Stimulated activated CD4-positive, alpha-beta T cell treated with anti-CD3 and anti-CD28 coated beads, Interleukin-1b, Interleukin-23, amount 100 ng/mL, for 1 hour (primary cell): ENCODE measurements around the gene PDZRN3.

Experiments used
- DNase-seq, 2 donors: peaks; one replicate each; pipeline ENCODE4 v3.0.0-alpha.2; 2020; ENCODE audit warnings: low read depth in 2 of 2

PDZRN3 gene

DNA sequence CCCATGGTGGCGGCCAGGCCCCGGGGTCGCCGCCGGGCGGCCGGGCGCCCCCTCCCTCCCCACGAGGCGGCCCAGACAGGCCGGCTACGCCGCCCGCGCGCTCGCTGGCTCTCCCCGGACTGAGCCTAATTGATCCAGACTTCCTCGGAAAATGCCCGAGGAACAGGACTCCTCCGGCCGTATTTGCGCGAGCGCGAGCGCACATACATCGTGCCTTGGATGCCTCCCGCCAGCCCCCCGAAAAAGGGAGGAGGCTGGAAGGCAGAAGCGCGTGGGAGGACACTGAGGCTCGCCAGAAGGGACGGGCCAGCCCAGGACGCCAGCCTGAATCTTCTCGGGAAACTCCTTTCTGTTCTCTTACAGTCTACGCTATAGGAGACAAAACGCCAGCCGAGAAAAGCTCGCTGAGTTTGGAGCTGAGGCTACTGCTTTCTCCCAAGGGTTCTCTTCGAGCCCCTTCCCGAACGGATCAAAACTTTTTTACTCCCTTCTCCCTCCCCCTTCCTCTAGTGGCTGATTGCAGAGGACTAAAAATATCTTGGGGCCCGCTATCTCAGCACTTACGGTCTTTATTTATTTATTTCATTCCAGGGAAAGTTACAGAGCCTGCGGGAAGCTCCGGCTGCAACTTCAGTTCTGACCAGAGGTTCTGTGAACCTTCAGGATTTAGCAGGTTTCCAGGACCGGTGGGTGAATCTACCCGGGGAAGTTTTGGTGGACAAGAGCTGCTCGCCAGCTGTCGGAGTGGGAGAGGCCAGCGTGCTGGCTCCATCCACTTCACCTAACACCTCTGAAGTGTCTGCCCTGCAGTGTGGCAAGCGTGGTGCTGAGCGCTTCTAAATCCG lies at the start of gene PDZRN3:
TSS of gene PDZRN3 (minus strand) at position 121 of the 845 bp plus-strand sequence.
- no peak for DNase-seq

DNA sequence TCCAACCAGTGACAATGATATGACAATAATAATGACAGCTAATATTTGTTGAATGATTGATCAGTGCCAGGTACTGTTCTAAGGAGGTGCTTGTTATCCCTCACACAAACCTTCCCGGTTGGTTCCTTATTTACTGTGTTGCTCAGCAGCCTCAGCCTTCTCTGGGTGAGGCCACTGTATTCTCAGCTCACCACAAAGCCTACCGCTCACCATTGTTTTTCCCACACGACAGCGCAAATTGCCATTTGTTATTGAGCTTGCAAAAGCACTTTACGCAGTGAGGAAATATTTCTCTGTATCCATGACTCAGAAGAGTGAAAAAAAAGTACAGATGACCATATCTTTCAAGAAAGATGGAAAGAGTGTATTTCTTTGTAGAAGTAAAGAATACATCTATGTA lies 49.5 kb upstream of the PDZRN3 start:
- DNase-seq, result no peak

DNA sequence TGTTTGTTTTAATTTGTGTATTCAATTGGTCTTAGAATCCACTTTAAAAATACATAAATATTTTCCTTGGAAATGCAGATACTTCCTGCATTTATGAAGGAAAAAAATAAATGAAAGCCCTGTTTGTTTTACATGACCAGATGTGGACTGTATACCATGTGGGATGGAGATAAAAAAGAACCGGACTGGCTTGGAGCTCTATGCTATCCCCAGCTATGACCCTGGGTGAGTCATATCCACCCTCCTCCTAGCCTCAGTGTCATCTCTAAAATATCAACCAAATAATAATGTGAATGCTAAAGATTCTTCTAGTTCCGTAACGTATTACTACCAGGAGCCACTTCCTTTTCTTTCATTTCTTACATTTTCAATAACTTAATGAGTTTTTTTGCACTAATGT lies 44.5 kb upstream of the PDZRN3 start:
- no peak for DNase-seq

DNA sequence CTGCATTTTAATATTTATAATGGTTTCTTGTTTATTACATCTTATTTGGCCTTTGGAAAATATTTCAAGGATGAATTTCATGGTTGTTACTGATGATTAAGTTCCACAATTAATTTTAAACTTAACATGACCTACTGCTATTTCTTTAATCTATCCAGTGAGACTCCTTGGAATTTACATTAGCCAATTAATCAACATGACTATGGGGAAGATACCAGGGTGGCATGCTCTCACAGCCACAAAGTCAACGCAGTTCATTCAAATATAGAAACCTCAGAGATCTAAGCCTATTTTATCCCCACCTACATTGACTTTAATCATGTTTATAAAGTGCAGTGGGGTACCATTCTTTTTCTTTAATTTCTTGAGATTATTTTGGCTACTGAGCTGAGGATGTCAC lies 43.6 kb upstream of the PDZRN3 start:
- DNase-seq, result no peak

DNA sequence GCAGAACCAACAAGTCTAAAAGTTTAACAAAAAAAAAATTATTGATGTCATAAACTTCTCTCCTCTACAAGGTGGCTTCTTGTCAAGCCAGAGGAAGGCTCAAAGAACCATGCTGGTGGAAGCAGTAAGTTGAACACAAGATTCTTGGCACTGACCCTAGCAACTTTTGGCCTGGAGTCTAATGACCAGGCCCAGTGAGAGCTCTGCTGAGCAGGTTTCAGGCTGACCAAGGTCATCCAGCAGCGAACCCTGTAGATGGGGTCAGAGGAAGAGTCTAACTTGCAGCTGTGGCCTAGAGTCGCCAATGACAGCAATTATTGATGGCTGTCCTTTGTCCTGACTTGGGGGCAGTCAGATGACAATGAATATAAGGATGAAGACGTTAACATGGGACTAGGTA lies 43.1 kb upstream of the PDZRN3 start:
- DNase-seq, result no peak

DNA sequence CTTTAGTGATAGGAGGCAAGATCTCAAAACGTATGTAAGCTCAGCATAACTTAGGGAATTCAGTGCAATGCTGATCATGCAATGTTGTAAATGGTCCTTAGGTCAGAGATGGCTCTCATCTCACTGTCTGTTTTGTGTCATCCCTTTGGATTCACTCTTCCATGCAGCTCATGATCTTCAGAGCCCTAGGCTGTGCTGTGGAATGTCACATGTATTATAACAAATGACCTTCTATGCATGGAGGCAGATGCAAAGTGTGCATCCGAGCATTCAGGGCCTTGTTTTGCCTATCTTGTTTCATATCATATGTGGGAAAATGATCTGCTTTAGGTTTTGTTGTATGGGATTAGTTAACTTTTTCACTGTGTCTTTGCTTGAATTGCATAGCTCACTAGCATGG lies 40.5 kb upstream of the PDZRN3 start:
- no peak for DNase-seq

DNA sequence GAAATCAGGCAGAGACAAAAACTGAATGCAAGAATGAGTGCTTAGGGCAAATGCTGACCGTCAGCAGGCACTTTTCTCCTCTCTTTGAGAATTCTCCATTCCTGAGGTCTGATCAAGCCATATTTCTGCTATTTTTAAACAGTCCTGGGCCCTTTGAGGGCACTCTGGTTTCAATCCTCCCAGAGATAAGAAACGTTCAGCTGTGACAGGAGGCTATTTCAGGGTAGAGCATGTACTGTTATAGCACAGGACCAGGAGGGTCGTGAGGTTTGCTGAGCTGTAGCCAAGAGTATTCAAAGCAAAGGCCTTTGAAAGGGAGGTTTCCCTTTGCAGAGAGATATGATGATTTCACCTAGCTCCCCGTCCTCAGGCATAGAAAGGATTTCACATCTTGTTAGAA lies 39.6 kb upstream of the PDZRN3 start:
- no peak for DNase-seq

DNA sequence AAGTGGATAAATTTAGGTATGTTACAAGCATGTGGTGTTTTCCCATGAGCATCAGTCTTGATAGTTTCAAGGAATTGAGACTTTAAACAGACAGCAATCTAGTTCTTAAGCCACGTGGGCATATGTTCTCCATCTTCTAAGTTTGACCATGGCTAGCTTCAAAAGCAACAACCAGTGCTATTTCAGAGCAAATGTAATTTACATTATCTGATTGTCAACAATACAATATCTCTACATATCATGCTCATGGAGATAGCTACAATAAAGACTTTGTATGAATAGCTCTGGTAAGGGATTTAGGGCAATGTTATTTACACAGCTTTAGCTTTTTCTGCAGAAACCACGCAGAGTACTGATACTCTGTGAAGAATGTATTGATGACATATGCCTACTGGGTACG lies 38.8 kb upstream of the PDZRN3 start:
- no peak for DNase-seq

DNA sequence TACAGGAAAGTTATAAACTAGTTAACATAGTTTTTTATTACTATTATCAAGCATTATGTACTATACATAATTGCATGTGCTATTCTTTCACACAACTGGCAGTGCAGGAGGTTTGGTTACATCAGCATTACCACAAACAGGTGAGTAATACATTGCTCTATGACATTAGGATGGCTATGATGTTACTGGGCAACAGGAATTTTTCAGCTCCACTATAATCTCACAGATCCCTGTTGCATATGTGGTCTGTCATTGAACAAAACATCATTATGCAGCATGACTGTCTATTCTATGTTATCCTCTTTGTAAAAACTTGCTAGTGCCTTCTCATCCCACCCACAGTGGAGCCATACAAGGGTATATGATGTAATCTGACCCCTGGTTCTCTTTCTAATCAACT lies 36.5 kb upstream of the PDZRN3 start:
- DNase-seq, result no peak

DNA sequence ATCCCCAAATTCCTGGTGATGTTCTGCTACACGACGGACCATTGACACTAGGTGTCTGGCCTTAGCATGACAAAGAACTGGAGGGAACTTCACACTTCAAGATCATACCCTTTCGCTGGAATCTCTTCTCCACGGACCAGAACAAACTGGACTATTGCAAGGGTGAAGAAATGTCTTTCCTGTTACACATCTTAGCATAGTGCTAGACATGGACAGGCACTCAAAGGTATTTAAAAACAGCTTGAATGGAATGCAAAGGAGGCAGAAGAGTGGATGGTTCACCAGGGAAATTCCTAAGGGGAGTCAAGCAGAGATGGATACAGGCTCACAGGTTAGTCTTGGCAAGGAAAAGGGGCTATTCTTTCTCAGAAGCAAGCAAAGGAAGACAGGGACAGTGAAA lies 33.5 kb upstream of the PDZRN3 start:
- DNase-seq, result no peak

DNA sequence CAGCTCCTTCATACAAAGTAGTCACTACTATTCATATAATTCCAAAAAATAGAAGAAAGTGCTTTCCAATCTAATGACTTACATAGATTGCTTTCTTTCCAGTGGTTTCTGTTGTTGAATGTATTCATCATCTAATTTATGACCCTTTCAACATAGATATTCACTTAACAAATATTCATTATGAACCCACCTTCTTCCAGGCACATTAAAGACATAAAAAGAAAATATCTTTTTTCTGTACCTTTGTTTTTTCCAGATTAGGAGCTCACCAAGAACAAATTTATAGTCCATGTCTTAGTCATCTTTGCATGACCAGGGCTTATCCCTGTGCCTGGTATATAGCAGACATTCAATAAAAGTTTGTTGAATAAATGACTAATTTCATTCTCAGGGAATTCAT lies 32.4 kb upstream of the PDZRN3 start:
- no peak for DNase-seq

DNA sequence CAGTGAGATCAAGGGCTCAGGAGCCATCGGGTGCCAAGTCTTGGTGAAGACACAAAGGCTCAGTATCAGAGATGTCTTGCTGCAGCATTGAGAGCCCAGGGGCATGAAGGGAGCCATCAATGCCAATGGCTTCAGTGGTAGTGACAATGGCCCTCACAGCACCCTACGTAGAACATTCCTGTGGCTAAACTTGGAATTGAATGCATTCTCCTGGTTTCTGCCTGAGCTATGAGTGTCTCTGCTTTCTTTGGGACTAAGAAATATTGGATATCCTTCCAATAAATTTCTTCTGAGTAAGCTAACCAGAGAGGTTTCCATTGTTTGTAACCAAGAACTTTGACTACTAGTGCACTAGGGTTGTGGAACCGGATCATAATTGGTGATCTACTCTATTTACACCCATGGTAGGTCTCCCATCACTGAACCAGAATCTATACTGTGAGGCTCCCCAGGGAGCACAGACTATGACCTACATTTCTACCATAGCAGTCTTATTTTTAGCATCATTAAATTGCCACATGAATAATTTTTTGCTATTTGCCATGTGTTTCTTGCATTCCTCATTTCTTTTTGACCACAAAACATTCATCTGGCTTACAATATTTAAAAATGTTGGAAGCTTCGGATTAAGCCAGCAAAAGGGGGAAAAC lies 31.6 kb upstream of the PDZRN3 start:
- no peak for DNase-seq

DNA sequence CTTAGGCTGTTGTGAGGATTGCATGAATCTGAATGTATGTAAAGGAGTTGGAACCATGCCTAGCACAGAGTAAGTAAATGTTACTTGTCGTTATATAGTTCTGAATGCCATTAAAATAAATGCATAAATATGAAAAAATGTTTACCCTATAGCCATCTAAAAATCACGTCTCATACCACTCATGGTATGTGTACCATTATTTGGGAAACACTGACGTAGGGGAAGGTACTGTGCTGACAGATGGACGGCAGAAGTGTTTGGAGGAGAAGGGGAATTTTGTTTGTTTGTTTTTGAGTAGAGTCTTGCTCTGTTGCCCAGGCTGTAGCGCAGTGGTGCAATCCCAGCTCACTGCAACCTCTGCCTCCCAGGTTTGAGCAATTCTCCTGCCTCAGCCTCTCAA lies 30.5 kb upstream of the PDZRN3 start:
- DNase-seq, result no peak

DNA sequence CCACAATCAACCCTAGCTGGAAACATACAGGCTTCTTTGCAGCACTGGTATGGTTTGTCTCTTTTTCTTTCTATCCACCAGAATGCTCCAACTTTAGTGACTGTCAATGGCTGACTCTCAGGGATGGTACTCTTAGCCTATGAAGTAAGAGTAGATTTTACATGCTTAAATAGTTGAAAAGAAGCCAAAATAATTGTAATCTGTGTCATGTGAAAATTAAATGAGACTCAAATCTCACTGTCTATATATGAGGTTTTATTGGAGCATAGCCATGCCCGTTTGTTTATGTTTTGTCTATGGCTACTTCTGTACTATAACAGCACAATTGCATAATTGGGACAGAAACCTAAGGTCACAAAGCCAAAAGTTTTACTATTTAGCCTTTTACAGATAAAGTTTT lies 29.1 kb upstream of the PDZRN3 start:
- no peak for DNase-seq

DNA sequence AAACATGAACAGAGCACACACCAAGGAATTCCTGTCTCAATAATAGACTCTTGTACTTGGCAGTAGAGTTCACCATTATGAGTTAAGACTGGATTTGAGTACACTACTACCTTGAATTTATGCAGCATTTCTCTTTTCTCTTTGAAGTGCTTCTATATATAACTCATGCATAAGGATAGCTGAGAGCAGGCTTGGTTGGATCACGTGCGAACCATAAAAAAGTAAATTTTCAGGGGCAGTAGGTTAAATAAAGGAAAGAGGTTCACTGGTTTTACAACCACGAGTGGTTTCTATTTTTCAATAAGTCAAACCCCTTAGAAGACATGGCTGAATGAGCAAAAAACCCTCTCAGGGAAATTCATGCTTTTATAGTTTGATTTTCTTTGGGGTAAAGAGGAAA lies 28.6 kb upstream of the PDZRN3 start:
- no peak for DNase-seq

DNA sequence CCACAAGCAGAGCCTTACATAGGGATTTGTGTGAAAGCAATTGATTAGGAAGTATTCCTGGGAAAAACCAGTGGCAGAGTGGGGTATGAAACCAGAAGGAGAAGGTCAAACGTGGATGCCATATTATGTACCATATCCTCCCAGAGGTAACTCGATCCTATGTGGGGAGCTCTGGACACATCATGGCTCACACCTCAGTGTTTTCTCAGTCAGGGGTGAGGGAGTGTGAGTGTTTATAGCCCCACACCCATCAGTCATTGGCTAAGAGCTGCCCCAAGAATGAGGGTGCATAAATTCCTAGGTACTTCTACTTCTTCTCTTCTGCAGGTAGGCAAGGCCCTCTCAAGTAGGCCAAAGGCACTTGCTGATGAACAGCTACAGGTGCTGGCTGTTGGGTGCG lies 28.2 kb upstream of the PDZRN3 start:
- DNase-seq, result no peak

DNA sequence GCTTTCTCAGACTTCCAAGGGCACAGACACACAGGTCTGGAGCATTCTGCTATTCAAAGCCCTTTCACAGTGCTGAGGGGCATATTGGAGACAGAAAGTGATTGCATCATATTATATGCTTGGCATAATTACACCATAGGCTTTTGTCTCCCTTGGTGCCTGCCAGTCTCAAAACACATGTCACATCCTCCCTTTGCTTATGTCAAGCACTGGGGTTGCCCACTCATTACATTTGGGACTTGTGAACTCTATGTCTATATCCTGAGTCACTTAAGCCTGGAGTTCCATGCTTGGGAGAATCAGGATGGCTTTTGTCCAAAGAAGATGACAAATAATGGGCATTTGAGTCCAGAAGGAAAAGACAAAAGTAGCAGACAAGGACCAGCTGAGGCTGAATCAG lies 12.3 kb upstream of the PDZRN3 start:
- no peak for DNase-seq

DNA sequence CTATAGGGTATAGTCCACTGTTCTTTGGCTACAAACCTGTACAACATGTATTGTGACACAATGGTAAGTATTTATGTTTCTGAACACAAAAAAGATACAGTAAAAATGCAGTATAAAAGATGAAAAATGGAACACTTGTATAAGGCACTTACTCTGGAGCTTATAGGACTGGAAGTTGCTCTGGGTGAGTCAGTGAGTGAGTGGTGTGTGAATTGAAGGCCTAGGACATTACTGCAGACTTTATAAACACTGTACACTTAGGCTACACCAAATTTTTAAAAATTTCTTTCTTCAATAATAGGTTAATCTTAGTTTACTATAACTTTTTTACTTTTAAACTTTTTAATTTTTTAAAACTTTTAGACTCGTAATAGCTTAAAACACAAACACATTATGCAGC lies 10.5 kb upstream of the PDZRN3 start:
- no peak for DNase-seq

DNA sequence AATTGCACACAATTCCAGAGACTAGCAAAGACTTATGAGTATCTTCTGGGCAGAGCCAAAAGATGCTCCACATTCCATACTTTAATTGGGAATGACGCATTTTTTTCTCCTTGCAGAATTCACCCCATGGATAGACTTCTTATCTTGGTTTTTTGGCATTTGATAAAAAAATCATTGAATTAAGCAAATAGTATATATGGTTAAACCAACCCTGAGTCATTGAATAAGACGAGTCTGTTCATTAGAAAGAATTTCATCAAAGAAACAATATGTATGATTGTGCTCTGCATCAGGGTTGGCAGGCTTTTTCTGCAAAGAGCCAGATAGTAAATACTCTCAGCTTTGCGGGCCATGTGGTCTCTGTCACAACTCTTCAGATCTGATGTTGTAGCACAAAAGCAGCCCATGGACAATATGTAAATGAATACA lies 9.2 kb upstream of the PDZRN3 start:
- no peak for DNase-seq

DNA sequence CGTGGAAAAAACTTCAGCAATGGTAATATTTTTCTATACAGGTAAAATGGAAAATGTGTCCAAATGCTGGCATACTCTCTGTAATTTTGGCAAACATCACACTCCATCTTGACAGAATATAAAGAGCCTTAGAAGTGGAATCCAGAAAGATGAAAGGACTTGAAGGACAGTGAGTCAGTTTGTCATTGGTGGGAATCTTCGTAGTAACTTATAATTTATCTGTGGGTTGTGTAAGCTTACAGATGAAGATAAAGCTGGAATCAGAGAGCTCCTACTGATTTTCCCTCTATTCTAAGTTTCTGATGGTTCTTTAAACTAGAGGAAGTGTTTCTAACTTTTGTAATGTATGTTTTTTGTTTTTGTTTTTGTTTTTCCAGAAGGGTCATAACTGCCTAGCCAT lies 8.7 kb upstream of the PDZRN3 start:
- DNase-seq, result no peak

DNA sequence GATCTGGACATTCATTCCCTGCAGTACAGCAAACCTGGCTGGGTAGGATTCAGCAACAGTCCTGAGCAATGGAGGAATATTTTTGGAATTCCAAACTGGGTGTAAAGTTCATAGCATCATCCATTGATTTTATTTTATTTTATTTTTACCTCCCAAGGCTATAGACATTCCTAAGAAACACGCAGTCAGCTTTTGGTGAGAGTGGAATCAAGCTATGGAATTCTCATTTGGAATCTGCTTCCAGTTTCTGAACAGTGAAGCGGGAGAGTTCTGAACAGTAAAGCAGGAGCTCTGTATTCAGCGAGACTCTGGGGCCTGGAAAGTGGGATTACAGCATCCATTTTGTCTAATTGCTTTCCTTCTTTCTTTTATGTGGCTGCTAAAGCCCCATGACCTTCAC lies 1.4 kb upstream of the PDZRN3 start:
- no peak for DNase-seq

DNA sequence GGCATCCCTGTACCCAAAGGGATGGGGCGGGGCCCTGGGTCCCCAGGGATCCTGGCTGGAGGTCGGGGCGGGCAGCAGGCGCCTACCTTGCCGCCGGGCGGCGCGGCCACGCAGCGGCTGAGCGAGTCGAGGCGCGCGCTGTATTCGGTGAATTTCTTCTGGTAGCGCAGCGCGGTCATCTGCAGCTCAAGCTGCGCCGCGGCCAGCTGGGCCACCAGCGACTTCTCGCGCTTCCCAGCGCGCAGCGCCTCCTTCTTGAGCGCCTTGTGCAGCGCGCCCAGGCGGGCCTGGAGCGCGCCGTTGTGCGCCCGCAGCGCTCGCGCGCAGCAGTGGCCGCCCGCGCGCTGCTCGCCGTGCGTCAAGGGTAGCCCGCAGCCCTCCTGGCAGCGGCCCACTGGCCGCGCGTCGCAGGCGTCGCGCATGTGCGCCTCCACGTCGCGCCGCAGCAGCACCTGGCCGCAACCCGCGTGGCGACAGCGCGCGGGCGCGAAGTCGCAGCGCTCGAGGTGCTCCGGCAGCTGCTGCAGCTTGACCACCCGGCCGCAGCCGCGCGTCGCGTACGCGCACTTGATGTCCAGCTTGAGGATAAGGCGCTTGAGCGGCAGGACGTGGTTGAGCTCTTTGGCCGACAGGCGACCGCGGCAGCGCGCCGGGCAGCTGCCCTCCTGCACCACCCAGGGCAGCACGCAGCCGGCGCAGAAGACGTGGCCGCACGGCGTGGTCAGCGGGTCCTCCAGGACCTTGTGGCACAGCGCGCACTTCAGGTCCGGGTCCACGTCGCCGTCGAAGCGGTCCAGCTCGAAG lies 522 bp downstream of the PDZRN3 start:
- no peak for DNase-seq

DNA sequence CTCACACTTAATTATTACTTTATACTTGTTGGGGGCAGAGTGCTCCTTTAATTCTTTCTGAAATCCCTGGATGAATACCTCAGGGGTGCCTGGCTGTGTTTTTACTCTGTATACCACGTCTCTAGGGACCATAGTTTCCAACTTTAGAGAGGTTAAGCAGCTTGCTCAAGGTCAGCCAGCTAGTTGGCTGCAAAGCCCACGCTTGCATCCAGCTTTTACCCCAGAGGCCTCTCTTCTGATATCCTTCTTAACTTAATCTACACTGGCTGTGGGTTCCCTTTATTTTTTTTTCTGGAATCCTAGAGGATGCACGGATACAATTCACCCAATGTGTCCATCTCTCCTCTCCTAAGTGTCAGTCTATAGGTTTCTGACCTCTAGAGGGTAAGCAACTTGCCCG lies 1.4 kb downstream of the PDZRN3 start:
- DNase-seq, result no peak
